SU-DHL-6 (cell line): ENCODE results near the gene RDH16.
"Not testable (repeated sequence)": the region's sequence is repeated elsewhere in the genome, so short reads cannot be mapped to it uniquely, and the experiment has no call there.

ENCODE experiments used
- H2AFZ ChIP-seq: fragments of 200-600 bp; sonication (generic); 2 replicates; pipeline ENCODE4 v1.6.1; 2014; ENCODE audit warnings: low read depth, mild to moderate bottlenecking, moderate library complexity, mixed read lengths, antibody characterized with exemption, low read length; ENCODE audit not compliant: severe bottlenecking
- H3F3A ChIP-seq: fragments of 200-600 bp; shearing (Covaris generic); 2 replicates; pipeline ENCODE4 v1.6.0; 2016; ENCODE audit warnings: antibody characterized with exemption, mild to moderate bottlenecking; ENCODE audit not compliant: insufficient read depth
- H3K27ac ChIP-seq: fragments of 200-600 bp; sonication (generic); 2 replicates; pipeline ENCODE4 v1.5.1; 2016; ENCODE audit warnings: low read depth, mild to moderate bottlenecking, low read length, moderate library complexity, mixed read lengths
- H3K27me3 ChIP-seq: fragments of 200-600 bp; sonication (generic), shearing (Covaris generic); 2 replicates; pipeline ENCODE4 v1.6.0; 2014; ENCODE audit warnings: mild to moderate bottlenecking, low read length
- H3K36me3 ChIP-seq: fragments of 200-600 bp; sonication (generic); 2 replicates; pipeline ENCODE4 v1.6.1; 2014; ENCODE audit warnings: mild to moderate bottlenecking, low read length, mixed read lengths
- H3K4me2 ChIP-seq: fragments of 300-600, 200-600 bp; shearing (Covaris generic), sonication (generic); 2 replicates; pipeline ENCODE4 v1.6.0; 2014; ENCODE audit warnings: low read length, low read depth, mild to moderate bottlenecking; ENCODE audit not compliant: poor library complexity, severe bottlenecking
- H3K4me3 ChIP-seq: fragments of 200-600 bp; sonication (generic); 2 replicates; pipeline ENCODE4 v1.5.1; 2014; ENCODE audit warnings: antibody characterized with exemption, low read length, mild to moderate bottlenecking, mixed read lengths; ENCODE audit not compliant: insufficient read depth, poor library complexity, severe bottlenecking
- H3K79me2 ChIP-seq: fragments of 200-600 bp; sonication (generic); 2 replicates; pipeline ENCODE4 v1.6.1; 2014; ENCODE audit warnings: mild to moderate bottlenecking, low read length, moderate library complexity; ENCODE audit not compliant: insufficient read depth
- H3K9ac ChIP-seq: fragments of 200-600 bp; sonication (generic); 2 replicates; pipeline ENCODE4 v1.7.0; 2014; ENCODE audit warnings: mild to moderate bottlenecking, low read length
- H3K9me2 ChIP-seq: fragments of 200-600 bp; sonication (generic); replicated peaks from 2 replicates; pipeline ENCODE4 v1.6.1; 2014; ENCODE audit warnings: low read length; ENCODE audit not compliant: insufficient read depth
- H3K9me3 ChIP-seq: fragments of 200-600 bp; sonication (generic); 2 replicates; pipeline ENCODE4 v1.6.1; 2014; ENCODE audit warnings: low read length, mixed read lengths; ENCODE audit not compliant: insufficient read depth
- H4K20me1 ChIP-seq: fragments of 200-600 bp; sonication (generic); 2 replicates; pipeline ENCODE4 v1.6.1; 2014; ENCODE audit warnings: low read depth, mild to moderate bottlenecking, antibody characterized with exemption, low read length, moderate library complexity, mixed read lengths
- CTCF ChIP-seq: fragments of 200-600 bp; sonication (generic); IDR thresholded peaks from one replicate; pipeline ENCODE4 v1.5.1; 2017; ENCODE audit warnings: antibody characterized with exemption, mild to moderate bottlenecking, low read length, moderate library complexity; ENCODE audit not compliant: insufficient read depth, poor library complexity, severe bottlenecking
- EZH2phosphoT487 ChIP-seq: fragments of 200-600 bp; sonication (generic), shearing (Covaris generic); conservative IDR thresholded peaks from 2 replicates; pipeline ENCODE4 v1.6.1; 2018; ENCODE audit warnings: mild to moderate bottlenecking, antibody characterized with exemption, low read length, moderate library complexity, mixed read lengths

Gene RDH16

GRCh38 chr12:56962247-56962646, 4.8 kb upstream of the RDH16 start:
- not testable (repeated sequence) for H2AFZ ChIP-seq, H3K36me3 ChIP-seq, H4K20me1 ChIP-seq, H3K79me2 ChIP-seq, H3F3A ChIP-seq, H3K9me3 ChIP-seq, H3K9ac ChIP-seq, H3K9me2 ChIP-seq, H3K4me2 ChIP-seq, H3K27me3 ChIP-seq, H3K27ac ChIP-seq, H3K4me3 ChIP-seq

GRCh38 chr12:56958422-56958821, 1.0 kb upstream of the RDH16 start:
- H3K9ac ChIP-seq = no peak overlapping the region
- no peaks in the 10 kb centered on the region for H3K9me3 ChIP-seq
- TF ChIP-seq CTCF = no peak
- no peak for TF ChIP-seq EZH2phosphoT487
- no peaks in the 10 kb centered on the region for H4K20me1 ChIP-seq
- no peaks in the 10 kb centered on the region for H3K79me2 ChIP-seq
- no peak overlapping the region for H3K27ac ChIP-seq
- H2AFZ ChIP-seq = no peak overlapping the region
- H3F3A ChIP-seq = no peaks in the 10 kb centered on the region
- no peaks in the 10 kb centered on the region for H3K36me3 ChIP-seq
- no peak overlapping the region for H3K4me2 ChIP-seq
- no peaks in the 10 kb centered on the region for H3K9me2 ChIP-seq
- H3K27me3 ChIP-seq = no peaks in the 10 kb centered on the region
- H3K4me3 ChIP-seq = no peak overlapping the region

- Histone ChIP-seq H3K79me2 (no peaks in the 10 kb centered on the region), H3K9me2 (no peaks in the 10 kb centered on the region), H3K4me3 (no peak overlapping the region), H3F3A (no peaks in the 10 kb centered on the region), H3K9me3 (no peaks in the 10 kb centered on the region), H3K27me3 (no peaks in the 10 kb centered on the region), H2AFZ (no peak overlapping the region), H3K36me3 (no peaks in the 10 kb centered on the region), H3K27ac (no peak overlapping the region), H3K4me2 (no peak overlapping the region), H4K20me1 (no peaks in the 10 kb centered on the region), H3K9ac (no peak overlapping the region)
- no peak for TF ChIP-seq CTCF
- TF ChIP-seq EZH2phosphoT487 = no peak
These were observed 1.7 kb downstream of the RDH16 start for GRCh38 chr12:56955631-56956256.

GRCh38 chr12:56954958-56955355, 2.5 kb downstream of the RDH16 start:
- Histone ChIP-seq H4K20me1 (no peaks in the 10 kb centered on the region), H3K9ac (no peak overlapping the region), H3K4me2 (no peak overlapping the region), H3F3A (no peaks in the 10 kb centered on the region), H3K27me3 (no peaks in the 10 kb centered on the region), H2AFZ (no peak overlapping the region), H3K9me3 (no peaks in the 10 kb centered on the region), H3K27ac (no peak overlapping the region), H3K36me3 (no peaks in the 10 kb centered on the region), H3K79me2 (no peaks in the 10 kb centered on the region), H3K4me3 (no peak overlapping the region), H3K9me2 (no peaks in the 10 kb centered on the region)
- TF ChIP-seq EZH2phosphoT487 = no peak
- no peak for TF ChIP-seq CTCF
